Measurements from ENCODE around the gene FAM219B. TPM values are rescaled to one million over a fixed set of nuclear protein-coding genes. Genes with fewer than 3 reads are reported as not detected.
"Not testable (repeated sequence)": the region's sequence is repeated elsewhere in the genome, so short reads cannot be mapped to it uniquely, and the experiment has no call there.

Gene FAM219B
- 10 to 100 TPM; 20.3 to 65.4 (median 43.0) TPM for polyA plus RNA-seq

- H3K27ac ChIP-seq (ENCODE audit: low read depth, low read length): peak within 1 kb of the TSS; percentile 93
- 0% methylated on average over 63 to 74 of the region's 74 CpGs for WGBS, 3 donors
Observed at GRCh38 chr15:74906450-74907162, at the start of gene FAM219B. FAM219B (minus strand) TSS chr15:74906851; CDS start chr15:74906800, 51 bp downstream.

DNA sequence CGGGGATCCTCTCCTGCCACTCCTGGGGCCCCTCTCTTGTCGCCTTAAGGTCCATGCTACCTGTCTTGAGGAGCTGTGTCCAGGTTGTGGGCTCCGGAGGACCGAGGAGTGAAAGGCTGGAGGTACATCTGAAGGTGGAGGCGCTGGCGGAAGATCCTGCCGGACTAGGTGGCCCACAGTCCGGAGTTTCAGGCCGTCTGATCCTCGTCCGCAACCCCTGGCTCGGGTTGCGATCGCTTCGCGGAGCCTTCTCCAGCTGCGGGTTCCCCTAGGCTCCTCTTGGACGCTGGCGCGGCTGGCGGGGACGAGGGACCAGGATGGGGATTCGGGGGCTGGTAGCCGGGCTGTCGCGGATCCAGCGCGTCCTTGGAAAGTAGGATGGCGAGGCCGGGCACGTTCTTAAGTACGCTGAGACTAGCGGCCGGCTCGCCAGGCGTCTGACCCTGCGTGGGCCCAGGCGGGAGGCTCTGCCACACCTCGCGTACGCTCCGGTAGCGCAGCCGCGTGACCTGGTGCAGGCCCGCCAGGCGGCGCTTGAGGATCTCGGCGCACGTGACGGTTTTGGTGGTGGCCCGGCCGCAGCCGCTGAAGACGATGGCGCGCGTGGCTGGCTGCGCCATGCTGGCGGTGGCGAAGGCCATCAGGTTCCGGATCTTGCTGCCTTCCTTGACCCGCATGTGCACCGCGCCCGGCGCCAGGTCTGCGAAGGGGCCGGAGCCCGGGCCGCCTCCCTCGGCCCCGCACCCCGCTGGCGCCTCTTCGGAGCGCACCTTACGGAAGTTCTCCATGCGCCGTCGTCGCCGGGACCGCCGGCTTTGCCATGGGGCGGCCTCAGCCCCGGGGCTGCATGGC lies 49.4 kb upstream of the FAM219B start:
- WGBS, 3 donors: 12 to 20% (median 18%) methylated on average over 72 to 88 of the region's 88 CpGs
- H3K27ac ChIP-seq (ENCODE audit: low read depth, low read length): no peak overlapping the region

- 66 to 80% (median 71%) methylated on average over 7 to 8 of the region's 8 CpGs for WGBS, 3 donors
- H3K27ac ChIP-seq (ENCODE audit: low read depth, low read length): no peak overlapping the region
Observed at GRCh38 chr15:74955017-74955416, 48.4 kb upstream of the FAM219B start.

- no peak overlapping the region for H3K27ac ChIP-seq (ENCODE audit: low read depth, low read length)
Observed at GRCh38 chr15:74954515-74954914, 47.9 kb upstream of the FAM219B start.

DNA sequence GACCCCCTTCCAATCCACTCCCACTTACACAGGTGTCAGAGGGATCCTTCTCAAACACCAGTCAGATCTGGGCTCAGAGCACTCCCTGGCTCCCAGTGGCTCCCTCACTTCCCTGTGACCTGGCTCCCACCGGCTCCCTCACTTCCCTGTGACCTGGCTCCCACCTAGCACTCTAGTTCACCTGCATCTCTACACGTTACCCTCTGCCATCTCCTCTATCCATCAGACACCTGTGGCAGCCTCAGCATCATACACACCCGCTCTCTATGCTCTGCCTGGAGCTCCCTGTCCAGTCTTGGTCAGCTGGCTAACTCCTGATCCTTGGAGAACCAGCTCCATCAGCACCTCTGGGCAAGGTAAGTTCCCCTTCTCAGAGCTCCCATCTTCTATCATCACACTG lies 44.4 kb upstream of the FAM219B start:
- H3K27ac ChIP-seq (ENCODE audit: low read depth, low read length): no peak overlapping the region
- WGBS, 3 donors: 66 to 74% (median 70%) methylated on average over 3 of the region's 3 CpGs

DNA sequence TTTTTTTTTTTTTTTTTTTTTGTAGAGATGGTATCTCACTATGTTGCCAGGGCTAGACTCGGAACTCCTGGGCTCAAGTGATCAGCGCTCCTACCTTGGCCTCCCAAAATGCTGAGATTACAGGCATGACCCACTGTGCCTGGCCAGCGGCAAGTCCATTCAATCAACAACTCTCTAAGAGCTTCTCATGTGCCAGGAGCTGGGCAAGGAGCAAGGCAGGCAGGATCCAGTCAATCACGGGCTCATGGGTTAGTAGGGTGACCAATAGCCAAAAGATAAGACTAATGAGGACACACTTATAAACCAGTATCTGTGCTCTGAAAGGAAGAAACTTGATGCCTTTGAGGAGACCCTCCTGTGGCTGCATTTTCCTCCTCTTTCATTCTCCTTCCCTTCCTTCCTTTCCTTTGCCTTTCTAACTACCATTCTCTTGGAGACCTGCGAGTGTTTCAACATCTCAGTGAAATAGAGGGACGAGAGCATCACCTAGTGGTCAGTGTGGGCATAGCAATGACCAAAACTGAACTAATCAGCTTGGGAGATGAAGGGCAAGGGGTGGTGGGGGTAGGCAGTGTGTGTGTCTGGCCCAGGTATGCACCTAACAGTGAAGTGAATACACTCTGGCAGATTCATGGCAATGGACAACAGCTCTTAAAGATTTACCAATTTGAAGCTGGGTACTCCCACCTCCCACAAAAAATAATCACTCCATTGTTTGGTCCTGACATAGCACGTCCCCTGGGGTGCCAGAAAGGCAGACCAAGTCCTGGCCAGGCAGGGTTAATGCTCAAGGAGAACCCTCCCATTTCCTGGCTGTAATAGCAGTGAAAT lies 43.6 kb upstream of the FAM219B start:
- 44 to 53% (median 46%) methylated on average over 7 of the region's 7 CpGs for WGBS, 3 donors
- H3K27ac ChIP-seq (ENCODE audit: low read depth, low read length): no peak overlapping the region

DNA sequence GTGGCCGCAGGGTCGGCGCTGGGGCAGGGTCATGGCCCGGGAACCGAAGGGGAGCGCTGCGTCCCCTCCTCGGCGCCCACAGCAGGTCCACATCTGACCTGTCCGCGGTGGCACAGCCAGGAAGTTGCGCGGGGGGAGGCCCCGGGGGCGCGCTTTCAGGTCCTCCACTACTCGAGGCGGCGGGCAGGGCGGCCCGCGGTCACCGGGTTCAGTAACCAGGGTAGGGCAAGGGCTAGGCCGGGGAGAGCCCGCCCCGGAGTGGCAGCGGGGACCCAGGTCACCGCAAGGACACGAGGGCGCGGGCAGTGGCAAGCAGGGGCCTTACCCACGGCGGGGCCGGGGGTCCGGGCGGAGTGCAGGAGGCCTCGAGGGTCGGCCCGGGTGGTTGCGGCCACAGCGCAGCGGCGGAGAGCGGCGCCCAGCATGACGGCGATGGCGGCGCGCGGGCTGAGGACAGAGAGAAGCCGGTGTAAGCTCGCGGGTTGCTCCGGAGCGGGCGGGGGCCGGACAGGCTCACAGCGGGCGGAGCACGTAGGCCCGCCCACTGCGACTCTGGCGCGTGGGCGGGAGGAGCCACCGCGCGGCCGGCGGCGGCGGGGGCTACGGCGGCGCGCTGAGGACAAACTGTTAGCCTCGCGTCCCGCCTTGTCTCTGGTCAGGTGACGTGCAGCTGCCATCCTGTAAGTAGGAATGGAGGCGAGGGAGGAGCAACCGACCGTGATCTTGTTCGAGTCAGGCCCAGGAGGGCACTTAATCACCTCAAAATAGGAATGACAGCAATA lies 31.1 kb upstream of the FAM219B start, which contains the start of gene COX5A:
Gene COX5A (minus strand): TSS at position 484 of the 782 bp plus-strand sequence. CDS start 59 bp downstream, at position 425.
- peak within 1 kb of the TSS; percentile 61 for H3K27ac ChIP-seq (ENCODE audit: low read depth, low read length)
- WGBS, 3 donors: 0 to 1% (median 1%) methylated on average over 62 to 85 of the region's 85 CpGs

GRCh38 chr15:74937272-74937589 lies 30.6 kb upstream of the FAM219B start:
- WGBS, 3 donors: 0 to 1% (median 0%) methylated on average over 18 of the region's 18 CpGs
- H3K27ac ChIP-seq (ENCODE audit: low read depth, low read length): peak overlapping the region; percentile 61

DNA sequence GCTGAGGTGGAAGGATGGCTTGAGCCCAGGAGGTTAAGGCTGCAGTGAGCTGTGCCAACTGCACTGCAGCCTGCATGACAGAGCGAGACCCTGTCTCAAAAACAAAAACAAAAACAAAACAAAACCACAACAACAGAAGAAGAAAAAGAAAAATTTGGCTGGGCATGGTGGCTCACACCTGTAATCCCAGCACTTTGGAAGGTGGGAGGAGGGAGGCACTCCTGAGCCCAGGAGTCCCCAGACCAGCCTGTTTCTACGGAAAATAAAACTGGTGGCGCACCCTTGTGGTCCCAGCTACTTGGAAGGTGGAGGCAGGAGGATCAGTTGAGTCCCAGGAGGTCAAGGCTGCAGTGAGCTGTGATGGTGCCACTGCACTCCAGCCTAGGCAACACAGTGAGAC lies 28.5 kb upstream of the FAM219B start:
- 75 to 84% (median 83%) methylated on average over 3 of the region's 3 CpGs for WGBS, 3 donors
- not testable (repeated sequence) for H3K27ac ChIP-seq (ENCODE audit: low read depth, low read length)

DNA sequence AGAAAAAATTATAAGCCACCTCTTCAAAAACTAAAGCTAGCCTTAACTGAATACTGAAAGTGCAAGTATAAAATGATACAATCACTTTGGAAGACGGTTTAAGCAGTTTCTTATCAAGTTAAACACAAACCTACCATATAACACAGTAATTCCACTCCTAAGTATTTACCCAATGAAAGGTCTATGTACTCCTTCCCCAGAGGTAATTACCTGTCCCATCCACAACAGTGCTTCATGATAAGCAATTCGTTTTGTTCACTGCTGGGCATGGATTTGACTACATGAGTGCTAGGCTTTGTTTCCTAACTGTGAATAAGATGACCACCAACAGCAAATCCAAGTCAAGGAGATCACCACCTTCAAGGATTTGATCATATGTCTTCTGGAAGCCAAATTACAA lies 26.9 kb upstream of the FAM219B start:
- 37 to 76% (median 75%) methylated on average over 2 of the region's 2 CpGs for WGBS, 3 donors
- no peak overlapping the region for H3K27ac ChIP-seq (ENCODE audit: low read depth, low read length)

GRCh38 chr15:74928771-74929198 lies 22.1 kb upstream of the FAM219B start:
- H3K27ac ChIP-seq (ENCODE audit: low read depth, low read length): no peak overlapping the region
- WGBS, 3 donors: 92 to 99% (median 96%) methylated on average over 5 of the region's 5 CpGs

GRCh38 chr15:74924525-74924924 lies 17.9 kb upstream of the FAM219B start:
- 92 to 97% (median 92%) methylated on average over 3 of the region's 3 CpGs for WGBS, 3 donors
- H3K27ac ChIP-seq (ENCODE audit: low read depth, low read length): no peak overlapping the region

- H3K27ac ChIP-seq (ENCODE audit: low read depth, low read length): no peak overlapping the region
- WGBS, 3 donors: 61 to 89% (median 74%) methylated on average over 8 of the region's 8 CpGs
Observed at GRCh38 chr15:74920456-74920855, 13.8 kb upstream of the FAM219B start.

GRCh38 chr15:74917676-74918075 lies 11.0 kb upstream of the FAM219B start:
- H3K27ac ChIP-seq (ENCODE audit: low read depth, low read length): no peak overlapping the region
- WGBS, 3 donors: 89 to 94% (median 94%) methylated on average over 6 of the region's 6 CpGs

DNA sequence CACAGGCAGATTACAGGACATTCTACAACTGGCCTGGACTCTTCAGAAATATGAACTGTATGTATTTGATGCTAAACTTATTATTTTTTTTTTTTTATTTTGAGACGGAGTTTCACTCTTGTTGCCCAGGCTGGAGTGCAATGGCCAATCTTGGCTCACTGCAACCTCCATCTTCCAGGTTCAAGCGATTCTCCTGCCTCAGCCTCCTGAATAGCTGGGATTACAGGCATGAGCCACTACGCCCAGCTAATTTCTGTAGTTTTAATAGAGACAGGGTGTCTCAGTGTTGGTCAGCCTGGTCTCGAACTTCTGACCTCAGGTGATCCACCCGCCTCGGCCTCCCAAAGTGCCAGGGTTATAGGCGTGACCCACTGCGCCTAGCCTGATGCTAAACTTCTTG lies 7.1 kb upstream of the FAM219B start:
- H3K27ac ChIP-seq (ENCODE audit: low read depth, low read length): not testable (repeated sequence)
- WGBS, 3 donors: 94 to 98% (median 96%) methylated on average over 8 of the region's 8 CpGs

DNA sequence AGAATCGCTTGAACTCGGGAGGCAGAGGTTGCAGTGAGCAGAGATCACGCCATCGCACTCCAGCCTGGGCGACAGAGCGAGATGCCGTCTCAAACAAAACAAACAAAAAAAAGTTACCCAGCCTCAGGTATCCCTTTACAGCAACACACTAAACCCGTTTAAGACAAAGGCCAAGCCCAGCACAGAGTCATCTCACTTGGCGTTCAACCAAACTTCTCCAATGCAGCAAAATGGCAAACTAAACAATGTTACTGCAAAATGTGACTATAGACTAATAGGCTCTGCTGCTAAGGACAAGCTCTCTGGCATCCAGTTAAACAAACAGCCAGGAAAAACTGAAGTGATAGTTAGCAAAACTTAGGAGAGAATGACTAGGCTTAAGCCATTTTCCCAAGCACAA lies 6.4 kb upstream of the FAM219B start:
- WGBS, 3 donors: 86 to 93% (median 90%) methylated on average over 9 of the region's 9 CpGs

GRCh38 chr15:74908635-74909034 lies 2.0 kb upstream of the FAM219B start:
- 91 to 96% (median 92%) methylated on average over 4 of the region's 4 CpGs for WGBS, 3 donors
- no peak overlapping the region for H3K27ac ChIP-seq (ENCODE audit: low read depth, low read length)

More for the DNA sequence above, 6.4 kb upstream of the FAM219B start:
- no peak overlapping the region for H3K27ac ChIP-seq (ENCODE audit: low read depth, low read length)
